ENCODE measurements around the gene CHMP4A. TPM values are rescaled to one million over a fixed set of nuclear protein-coding genes. Genes with fewer than 3 reads are reported as not detected.

The CHMP4A gene
- polyA plus RNA-seq, 1 donor (not counting 4 experiments of a cell fraction or from before 2014, with no cell fraction given): 54.5 TPM

DNA sequence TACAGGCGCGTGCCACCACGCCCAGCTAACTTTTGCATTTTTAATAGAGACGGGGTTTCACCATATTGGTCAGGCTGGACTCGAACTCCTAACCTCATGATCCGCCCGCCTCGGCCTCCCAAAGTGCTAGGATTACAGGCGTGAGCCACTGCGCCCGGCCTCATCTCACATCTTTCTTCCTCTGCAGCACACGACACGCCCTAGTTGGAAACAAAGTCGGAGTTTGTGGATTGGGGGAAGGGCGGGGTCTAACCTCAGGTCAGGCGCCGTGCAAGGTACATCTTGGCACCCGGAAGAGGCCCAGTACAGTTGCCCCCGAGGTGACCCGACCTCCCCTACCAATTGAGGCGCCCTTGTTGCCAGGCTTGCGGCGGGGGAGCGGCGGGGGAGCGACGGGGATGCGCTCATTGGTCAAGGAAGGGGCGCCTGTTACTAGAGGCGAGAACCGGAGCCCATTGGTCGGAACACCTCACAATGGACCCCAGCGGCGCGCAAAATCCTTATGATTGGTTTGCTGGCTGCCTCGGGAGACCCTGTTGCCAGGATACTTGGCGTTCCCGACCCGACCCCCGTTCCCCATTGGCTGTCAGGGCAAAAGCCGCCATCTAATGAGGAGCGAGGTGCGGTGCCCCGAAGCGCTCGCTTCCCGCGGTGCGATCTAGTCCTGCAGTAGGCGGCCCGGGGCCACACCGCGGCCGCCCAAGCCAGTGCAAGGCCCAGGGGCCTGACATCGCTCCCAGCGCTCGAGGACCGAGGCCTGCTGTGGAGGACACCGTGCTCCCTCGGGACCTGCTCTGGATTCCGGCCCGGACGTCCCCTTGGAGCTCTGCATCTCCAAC, 41.6 kb downstream of the CHMP4A start, which contains the start of gene REC8:
Gene REC8 (plus strand): TSS at position 659 of the 839 bp plus-strand sequence. CDS start 473 bp downstream, outside the sequence.
- Histone ChIP-seq H3K9me3 (ENCODE audit: control insufficient read depth, low read depth, low read length) (no peaks in the 10 kb centered on the region), H3K4me3 (ENCODE audit: control insufficient read depth in 2 of 3, extremely low read depth in 1 of 3, insufficient read depth in 2 of 3, low read depth in 1 of 3, low read length in 3 of 3) (no peak within 1 kb of the TSS), H3K9ac (ENCODE audit: control insufficient read depth, extremely low read depth, insufficient read depth, low read length) (no peak within 1 kb of the TSS), H3K36me3 (ENCODE audit: control insufficient read depth in 2 of 2, extremely low read depth in 1 of 2, insufficient read depth in 2 of 2, low read length in 2 of 2) (peaks cover 9 to 31% of the 10 kb centered on the region in 2 experiments), H3K4me1 (ENCODE audit: control insufficient read depth, extremely low read depth, insufficient read depth, low read length) (no peaks in the 10 kb centered on the region), H3K79me2 (ENCODE audit: control insufficient read depth, insufficient read depth, low read length) (no peaks in the 10 kb centered on the region), H4K20me1 (ENCODE audit: control insufficient read depth, extremely low read depth, insufficient read depth, low read length) (no peaks in the 10 kb centered on the region), H3K27ac (ENCODE audit: control insufficient read depth, insufficient read depth, low read length) (no peak within 1 kb of the TSS), H3K27me3 (ENCODE audit: control insufficient read depth, extremely low read depth, insufficient read depth, low read length) (no peaks in the 10 kb centered on the region), H2AFZ (ENCODE audit: control insufficient read depth, low read length) (no peak within 1 kb of the TSS), H3K4me2 (ENCODE audit: control insufficient read depth, extremely low read depth, insufficient read depth, low read depth, low read length) (no peak within 1 kb of the TSS), H3K9me1 (ENCODE audit: control insufficient read depth, extremely low read depth, insufficient read depth, low read length) (no peaks in the 10 kb centered on the region)
- dilution Hi-C loops (cut with MboI; ENCODE audit: extremely low pct_ligation_motif_present, low sequenced_read_pairs): no loop called here
- no peak for FAIRE-seq
- no peak for DNase-seq (ENCODE audit: low read depth, low spot score)
- TF ChIP-seq EZH2 (IDR thresholded peaks at IDR 0.05; ENCODE audit: low read length) (no peak), CTCF (optimal IDR thresholded peaks at IDR 0.05 in 1 of 3, IDR thresholded peaks at IDR 0.05 in 1 of 3, conservative IDR thresholded peaks at IDR 0.05 in 1 of 3; ENCODE audit: extremely low read depth in 1 of 3, insufficient read depth in 2 of 3, low read length in 3 of 3) (no peak)

GRCh38 chr14:24167469-24168114, 45.7 kb downstream of the CHMP4A start:
- H3K79me2 ChIP-seq (ENCODE audit: control insufficient read depth, insufficient read depth, low read length): peaks cover 19% of the 10 kb centered on the region
- H3K9ac ChIP-seq (ENCODE audit: control insufficient read depth, extremely low read depth, insufficient read depth, low read length): no peak overlapping the region
- FAIRE-seq: no peak
- no peaks in the 10 kb centered on the region for H3K9me3 ChIP-seq (ENCODE audit: control insufficient read depth, low read depth, low read length)
- no peaks in the 10 kb centered on the region for H4K20me1 ChIP-seq (ENCODE audit: control insufficient read depth, extremely low read depth, insufficient read depth, low read length)
- peaks cover 39 to 44% of the 10 kb centered on the region in 2 experiments for H3K36me3 ChIP-seq (ENCODE audit: control insufficient read depth in 2 of 2, extremely low read depth in 1 of 2, insufficient read depth in 2 of 2, low read length in 2 of 2)
- H3K9me1 ChIP-seq (ENCODE audit: control insufficient read depth, extremely low read depth, insufficient read depth, low read length): no peaks in the 10 kb centered on the region
- H2AFZ ChIP-seq (ENCODE audit: control insufficient read depth, low read length): no peak overlapping the region
- TF ChIP-seq CTCF (optimal IDR thresholded peaks at IDR 0.05 in 1 of 3, IDR thresholded peaks at IDR 0.05 in 1 of 3, conservative IDR thresholded peaks at IDR 0.05 in 1 of 3; ENCODE audit: extremely low read depth in 1 of 3, insufficient read depth in 2 of 3, low read length in 3 of 3) (no peak), EZH2 (IDR thresholded peaks at IDR 0.05; ENCODE audit: low read length) (no peak)
- no peak overlapping the region for H3K27ac ChIP-seq (ENCODE audit: control insufficient read depth, insufficient read depth, low read length)
- DNase-seq (ENCODE audit: low read depth, low spot score): no peak
- peaks cover 13% of the 10 kb centered on the region for H3K4me1 ChIP-seq (ENCODE audit: control insufficient read depth, extremely low read depth, insufficient read depth, low read length)
- H3K27me3 ChIP-seq (ENCODE audit: control insufficient read depth, extremely low read depth, insufficient read depth, low read length): no peaks in the 10 kb centered on the region
- no peak overlapping the region for H3K4me3 ChIP-seq (ENCODE audit: control insufficient read depth in 2 of 3, extremely low read depth in 1 of 3, insufficient read depth in 2 of 3, low read depth in 1 of 3, low read length in 3 of 3)
- H3K4me2 ChIP-seq (ENCODE audit: control insufficient read depth, extremely low read depth, insufficient read depth, low read depth, low read length): no peak overlapping the region
- dilution Hi-C loops (cut with MboI; ENCODE audit: extremely low pct_ligation_motif_present, low sequenced_read_pairs): no loop called here

Measured in keratinocyte (primary cell).